GM18909 (cell line): ENCODE data around the gene SYT2.

ENCODE experiments used
- ATAC-seq: cut with Tn5 transposase; IDR thresholded peaks from one replicate; pipeline ENCODE4 v1.9.1; 2021; ENCODE audit warnings: mild to moderate bottlenecking; ENCODE audit not compliant: unreplicated experiment, poor library complexity

SYT2 gene

DNA sequence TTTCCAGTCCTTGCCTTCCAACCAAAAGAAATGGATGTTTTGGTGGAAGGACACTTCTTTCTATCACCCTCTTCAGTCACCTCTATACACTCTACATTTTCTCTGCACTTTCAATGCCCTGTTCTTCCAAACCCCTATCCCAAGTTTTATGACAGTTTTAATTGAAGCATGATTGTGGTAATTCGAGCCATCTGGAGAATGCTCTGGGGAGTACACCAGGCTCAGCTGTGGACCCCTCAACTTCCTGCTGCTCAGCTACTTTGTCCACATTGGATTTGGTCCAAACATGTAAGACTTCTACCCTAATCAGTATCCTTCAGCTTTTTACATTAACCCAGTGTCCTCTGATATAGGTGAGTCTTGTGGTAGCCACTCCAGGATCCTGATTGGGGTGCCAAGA lies 129.6 kb downstream of the SYT2 start:
- ATAC-seq: no peak

DNA sequence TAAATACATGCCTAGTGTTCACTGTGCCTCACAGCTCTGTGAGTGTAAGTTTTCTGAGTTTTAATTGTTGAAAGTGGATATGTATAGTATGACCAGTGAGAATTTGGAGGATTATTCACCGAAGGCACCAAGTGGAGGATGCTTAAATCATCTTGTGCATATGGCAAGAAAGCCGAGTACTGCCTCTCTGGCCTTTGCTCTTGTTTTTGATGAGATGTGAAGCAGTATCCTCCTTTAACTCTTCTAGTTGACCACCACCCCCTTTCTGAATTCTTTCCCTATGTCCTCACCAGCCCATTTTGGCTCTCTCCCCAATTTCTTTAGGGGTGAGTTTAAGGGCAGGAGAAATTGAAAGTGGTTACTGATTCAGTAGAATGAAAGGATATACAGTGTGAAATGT lies 130.4 kb downstream of the SYT2 start:
- no peak for ATAC-seq

DNA sequence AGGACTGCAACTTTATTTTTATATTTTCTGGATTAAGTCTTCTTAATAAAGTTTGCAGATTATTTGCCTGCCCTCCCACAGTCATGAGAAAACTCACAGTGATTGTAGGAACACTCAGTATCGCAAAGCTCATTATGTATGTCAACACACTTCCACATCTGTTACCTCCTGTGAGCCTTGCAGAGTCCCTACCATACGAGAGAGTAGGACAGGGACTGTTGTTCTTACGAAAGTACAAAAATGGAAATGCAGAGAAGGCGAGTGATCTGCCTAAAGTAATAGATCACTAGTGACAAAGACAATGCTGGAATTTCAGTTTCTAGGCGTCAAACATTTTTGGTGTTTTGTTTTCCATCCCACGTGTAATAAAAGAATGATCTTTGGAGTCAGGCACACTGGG lies 131.7 kb downstream of the SYT2 start:
- no peak for ATAC-seq

DNA sequence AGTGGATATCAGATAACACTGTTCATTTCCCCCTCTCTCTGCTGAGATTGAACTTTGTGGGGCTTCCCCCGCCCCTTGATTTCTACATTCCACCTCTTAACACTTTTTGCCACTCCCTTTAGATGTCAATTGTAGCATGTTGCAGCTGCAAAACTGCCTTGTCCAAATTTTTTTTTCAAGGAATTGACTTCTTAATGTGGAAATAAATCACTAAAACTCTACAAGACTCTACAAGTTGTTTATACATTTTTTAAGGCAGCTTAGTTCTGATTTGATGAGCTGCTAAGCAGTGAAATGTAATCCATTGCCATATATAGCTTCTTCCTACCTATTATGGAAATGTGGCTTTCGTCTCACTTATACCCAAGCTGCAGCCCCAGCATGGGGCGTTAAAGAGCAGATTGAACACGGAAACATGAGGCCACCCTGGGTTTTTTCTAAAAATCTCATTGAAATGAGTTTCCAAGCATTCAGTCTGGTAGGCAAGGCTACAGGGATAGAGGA lies 132.2 kb downstream of the SYT2 start:
- ATAC-seq: no peak

DNA sequence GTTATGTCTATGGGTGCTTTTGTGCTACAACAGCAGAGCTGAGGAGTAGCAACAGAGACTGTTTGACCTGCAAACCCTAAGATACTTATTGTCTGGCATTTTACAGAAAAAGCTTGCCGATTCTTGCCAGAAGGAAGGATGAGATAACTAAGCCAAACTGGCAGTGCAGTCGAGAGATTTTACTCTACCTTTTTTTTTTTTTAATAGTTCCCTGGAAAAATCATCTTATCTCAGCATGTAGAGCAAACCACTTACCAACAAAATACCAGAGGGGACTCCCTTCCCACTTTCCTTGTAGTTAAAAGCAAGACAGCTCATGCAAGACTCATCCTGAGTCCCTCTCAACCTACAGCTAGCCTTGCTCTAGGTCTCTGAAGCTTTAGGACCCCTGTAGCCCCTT lies 132.9 kb downstream of the SYT2 start:
- ATAC-seq: no peak

DNA sequence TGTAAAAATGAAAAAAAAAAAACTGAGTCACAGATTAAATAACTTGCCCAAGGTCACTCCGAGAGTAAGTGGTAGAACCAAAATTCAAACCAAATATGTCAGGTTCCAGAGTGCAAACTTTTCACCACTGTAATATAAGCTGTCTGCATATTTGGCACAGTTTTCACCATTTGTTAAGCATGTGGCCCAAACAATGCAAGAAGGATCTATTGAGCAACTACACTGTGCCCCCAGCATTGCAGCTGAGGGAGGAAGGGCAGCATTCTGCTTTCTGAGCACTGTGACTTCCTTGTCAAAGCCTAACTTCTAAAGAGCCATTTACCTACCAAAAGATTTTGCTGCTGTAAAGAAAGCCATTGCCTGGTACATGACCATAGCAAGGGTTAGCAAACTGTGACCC lies 133.4 kb downstream of the SYT2 start:
- no peak for ATAC-seq

DNA sequence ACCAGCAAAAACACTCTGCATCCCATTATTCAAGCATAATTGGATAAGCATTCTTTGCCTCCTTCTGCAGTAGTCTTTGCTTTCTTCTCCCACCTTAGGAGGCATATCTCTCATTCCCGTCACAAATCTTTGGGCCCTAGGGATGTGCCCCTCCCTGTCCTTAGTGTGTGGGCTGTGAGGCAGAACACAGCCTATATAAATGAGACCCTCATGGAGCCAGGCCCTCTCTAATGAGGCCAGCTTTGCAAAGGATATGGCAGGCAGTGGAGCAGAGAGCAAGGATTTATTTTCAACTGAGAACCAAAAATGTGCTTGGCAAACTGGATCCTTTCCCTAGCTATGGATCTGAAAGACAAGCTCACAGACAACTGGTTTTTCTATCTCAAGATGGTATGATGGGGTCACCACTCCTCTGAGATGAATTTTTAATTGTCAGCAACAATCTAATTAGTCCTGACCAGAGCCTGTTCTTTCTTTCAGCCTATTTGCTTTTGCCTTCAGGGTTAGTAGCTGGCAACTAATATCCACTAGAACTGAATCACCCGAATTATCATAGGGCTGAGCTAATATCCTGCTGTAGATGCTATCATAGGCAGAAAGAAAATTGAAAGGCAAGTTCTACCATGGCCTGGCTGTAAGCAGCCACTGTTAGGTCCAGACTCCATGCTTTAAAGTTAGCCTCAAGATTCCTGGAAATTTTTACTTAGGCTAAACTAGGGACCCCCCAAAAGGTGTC lies 134.2 kb downstream of the SYT2 start:
- ATAC-seq: no peak

DNA sequence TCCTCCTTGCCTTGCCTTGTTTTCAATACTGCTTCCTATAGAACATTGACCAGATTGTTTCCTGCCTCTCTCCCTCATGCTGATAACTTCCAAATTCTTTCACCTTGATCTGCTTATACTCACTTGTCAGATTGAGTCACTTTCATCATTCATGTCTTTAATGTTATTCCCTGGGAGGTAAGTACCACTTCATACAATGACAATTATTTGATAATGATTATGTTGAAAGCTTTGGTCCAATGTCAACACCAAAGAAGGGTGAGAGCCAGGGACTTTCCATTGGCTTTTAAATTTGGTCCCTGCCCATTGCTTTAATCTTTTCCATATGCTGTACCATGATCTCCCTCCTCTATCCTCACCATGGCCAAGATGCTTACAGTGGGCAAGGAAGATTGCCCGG lies 137.4 kb downstream of the SYT2 start:
- ATAC-seq: no peak

DNA sequence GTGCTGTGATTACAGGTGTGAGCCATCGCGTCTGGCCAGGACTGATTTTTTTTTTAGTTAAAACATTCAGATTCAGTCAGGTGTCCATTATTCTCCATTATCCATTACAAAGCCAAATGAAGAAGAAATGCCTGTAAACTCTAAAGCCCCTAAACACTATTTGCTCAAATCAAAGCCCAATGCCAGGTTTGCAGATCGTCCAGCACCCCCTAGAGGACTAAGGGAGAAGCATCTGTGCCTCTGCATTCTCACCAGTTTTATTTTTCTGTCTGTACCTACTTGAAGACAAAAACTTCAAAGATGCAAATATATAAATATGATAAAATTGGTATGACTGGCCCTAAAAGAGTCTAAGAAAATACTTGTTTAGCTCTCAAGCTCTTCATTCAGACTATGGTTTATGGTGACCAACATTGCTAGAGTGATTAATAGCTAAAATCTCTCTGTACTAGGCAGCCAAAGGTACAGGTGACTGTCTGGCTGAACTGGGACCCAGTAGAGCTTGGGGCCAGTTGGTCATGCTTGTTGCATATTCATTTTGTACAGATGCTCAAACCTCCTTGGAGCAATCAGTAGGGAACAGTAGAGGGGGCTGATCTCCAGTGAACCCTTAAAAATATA lies 138.4 kb downstream of the SYT2 start:
- ATAC-seq: no peak

DNA sequence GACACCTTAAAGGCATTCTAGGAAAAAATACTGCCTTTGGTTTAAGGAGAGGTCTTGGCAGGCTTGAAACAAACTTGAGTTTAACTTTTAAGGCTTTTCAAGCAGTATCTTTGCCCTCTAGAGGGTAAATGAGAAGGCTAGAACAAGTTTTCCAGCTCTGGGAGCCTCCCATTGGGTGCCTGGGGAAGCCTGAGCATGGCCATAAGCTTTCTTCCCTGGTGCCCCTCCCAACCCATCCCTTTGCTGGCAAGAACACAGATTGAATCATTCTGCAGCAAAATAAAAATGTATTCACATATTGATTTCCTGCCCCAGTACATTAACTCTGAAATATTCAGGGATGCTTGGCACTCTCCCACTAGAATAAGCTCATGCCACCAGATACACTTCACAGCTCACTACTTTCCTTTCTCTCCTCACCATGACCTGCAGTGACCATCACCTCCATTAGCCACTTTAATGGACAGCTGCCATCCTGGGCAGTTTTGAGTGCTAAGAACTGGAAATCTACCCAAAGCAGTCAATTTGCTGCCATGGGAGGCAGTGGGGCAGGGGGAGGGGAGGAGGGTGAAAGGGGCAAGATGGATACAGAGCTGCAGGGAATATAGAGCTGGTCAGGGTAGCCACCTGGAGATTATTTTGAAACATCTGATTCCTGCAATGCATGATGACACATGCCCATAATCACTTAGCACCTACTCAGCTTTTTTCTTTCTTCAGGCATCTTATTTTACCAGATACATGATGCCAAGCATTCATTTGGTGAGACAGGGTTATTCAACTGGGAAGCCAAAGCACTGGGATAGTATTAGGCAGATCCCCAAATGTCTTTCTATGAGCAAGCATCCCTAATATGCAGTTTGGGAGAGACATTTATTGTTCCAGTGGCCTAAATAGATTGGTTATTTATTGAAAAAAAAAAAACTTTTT lies 140.6 kb downstream of the SYT2 start:
- ATAC-seq: no peak

DNA sequence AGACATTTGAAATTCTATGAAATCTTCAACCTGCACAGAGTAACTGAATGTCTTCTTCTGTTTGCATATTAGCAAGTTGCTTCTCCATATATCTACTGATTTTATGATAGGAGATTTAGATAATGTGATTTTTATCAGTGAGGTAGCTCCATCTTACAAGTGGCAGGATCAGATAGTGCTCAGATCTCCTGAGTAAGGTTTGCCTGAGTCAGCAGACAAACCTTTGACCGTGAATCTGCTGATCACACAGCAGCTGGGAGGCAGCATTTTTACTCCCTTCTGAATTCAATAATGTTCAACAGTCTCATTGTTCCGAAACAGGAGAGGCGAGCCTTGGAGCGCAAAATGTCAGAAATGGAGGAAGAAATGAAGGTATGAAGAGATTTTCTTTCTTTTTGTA lies 141.4 kb downstream of the SYT2 start:
- no peak for ATAC-seq

DNA sequence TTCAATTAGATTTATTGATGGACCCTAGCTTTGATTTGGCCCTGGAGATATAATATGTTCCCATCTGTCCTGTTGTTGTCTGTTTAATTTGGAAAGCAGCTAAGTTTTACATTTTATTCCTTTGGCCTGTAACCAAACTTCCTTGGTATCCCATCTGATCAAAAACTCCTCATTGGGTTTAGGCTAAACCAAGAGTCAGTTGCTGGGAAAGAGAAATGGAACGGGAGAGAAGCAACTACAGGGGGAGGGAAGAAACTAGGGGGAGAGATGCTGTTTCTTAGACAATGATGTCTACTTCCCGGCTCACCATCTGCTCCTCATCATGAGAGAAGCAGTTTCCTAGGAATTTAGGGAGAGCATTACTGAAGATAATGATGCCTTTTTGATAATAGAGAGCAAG lies 141.8 kb downstream of the SYT2 start:
- no peak for ATAC-seq

DNA sequence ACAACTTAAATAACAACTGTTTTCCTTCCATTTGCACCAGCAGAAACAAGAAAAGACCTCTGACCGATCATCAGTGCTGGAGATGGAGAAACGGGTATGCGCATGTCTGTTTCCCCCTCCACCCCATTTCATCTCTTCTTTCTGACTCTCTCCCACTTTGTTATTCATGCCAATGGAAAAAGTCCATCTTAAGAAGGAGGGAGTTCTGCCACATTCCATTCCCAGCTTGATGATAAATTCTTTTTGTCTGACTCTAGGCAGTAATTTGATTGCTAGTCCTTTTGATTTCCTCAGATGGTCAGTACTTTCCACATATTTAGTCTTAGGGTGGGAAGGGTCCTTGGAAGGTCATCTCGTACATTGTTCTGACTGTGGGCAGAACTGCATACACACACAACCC lies 142.5 kb downstream of the SYT2 start:
- ATAC-seq: no peak

DNA sequence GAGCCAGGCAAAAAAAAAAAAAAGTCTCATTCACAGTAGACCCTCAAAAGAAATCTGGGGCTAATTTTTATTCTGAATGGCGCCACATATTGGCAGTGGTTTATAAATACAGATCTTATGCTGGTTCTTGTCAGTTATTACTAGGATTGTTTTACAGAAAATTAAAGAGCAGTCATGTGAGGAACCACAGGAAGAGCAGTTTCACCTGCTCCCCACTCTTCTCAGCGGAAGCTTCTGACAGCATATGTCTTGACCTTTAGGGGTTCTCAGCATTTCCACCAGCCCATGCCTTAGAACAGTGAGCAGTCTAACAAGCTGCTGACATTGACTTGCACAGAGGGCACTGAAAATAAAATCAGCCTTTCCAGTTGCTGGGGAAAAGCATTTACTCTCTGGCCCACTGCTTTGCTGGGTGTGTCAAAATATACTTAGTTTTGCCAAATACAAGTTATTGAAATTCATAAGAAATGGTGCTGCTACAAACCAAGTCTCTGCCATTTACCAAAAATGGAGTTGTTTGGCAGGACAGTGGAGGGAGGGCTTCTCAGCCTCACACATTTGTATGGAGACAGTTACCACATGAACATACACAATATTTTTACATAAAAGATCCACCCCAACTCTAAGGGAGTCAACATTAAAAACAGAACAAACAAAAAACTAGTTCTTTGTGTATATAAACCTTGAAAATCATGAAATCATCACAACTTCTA lies 144.2 kb downstream of the SYT2 start:
- ATAC-seq: peak; percentile 94

DNA sequence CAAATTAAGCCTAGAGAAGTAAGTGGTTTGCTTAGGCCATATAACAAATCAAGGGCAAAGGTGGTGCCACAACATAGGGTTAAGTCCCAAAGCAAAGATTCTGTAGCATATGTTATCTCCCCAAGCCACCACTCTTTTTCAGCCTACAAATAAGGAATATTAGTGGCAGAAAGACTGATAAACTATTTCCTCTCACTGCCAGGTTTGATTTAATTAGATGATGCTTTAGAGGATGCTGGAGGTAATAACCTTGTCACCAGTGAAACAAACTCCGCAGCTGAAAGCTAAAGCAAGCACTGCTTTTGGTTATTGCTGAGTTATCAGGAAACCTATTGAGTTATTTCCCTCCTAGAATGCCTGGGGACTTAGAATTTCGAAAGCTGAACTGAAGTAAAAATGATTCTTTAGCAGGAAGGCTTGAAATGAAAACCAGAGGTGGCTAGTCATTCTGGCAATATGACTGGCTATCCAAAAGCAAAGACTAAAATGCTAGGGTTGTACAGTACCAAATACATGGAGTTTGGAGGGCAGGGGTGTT lies 145.2 kb downstream of the SYT2 start:
- ATAC-seq: no peak

DNA sequence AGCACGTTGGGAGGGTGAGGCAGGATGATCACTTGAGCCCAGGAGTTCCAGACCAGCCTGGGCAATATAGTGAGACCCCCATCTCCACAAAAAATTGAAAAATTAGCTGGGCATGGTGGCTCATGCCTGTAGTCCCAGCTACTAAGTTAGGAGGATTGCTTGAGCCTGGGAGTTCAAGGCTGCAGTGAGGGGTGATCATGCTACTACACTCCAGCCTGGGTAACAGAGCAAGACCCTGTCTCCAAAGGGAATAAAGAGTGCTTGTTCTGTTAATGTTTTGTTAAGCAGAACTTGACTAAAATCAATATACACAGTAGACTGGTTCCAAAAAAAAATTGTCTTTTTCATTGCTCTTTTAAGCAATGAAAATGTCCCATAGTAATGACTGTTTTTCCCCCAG lies 146.4 kb downstream of the SYT2 start:
- no peak for ATAC-seq

DNA sequence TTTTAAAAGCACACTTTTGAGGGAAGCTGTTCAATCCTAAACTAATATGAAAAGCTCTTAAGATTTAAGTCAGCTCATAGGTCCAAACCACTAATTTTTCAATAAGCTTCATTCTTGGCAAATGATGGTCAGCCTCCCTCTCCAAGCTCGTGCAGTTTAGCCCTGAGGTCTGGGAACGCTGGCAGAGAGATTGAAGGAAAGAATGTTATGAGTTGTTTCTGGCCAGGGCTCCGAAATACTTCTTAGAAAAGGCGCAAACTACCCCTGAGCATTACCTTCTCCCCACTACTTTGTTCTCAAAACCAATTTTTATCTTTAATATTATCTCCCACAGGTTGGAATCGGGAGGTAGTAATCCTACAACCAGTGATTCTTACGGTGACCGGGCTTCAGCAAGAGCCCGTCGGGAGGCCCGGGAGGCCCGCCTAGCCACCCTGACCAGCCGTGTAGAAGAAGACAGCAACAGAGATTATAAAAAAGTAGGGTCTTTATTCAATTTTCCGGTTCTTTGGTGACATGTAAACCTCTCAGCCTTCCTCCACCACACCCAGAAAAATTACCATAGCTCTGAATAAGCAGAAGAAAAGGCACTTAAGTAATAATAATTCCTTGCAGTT lies 147.7 kb downstream of the SYT2 start:
- ATAC-seq: no peak

DNA sequence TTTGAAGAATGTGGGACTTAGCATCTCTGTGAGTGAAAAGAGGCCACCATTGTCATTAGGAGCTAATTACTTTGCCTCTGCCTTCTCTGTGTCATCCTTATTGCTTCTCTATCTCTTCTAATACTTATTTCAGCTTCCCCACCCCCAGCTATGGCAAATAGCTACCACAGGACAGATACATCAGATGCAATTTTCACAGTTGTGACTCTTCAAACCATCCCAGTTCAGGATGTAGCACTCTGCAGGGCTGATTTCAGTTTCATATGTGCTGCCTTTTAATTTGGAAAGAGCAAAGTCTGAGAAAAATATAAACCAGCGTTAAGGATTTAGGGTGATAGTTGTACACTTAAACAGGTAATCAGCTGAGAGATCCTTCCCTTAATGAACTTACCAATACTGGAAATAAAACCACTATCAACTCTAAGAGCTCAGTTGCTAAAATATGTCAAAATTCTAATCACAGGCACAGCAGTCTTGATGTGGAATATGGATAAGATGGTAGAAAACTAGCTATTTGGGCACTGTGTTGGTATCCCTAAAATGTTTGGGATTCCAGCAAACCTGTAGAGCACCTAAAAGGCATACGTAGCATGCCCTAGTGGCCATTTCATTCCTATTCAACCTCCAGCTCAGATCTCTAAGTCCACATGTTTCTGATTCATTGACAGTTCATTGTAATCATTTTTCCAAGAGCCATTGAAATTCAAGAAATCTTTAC lies 148.4 kb downstream of the SYT2 start:
- no peak for ATAC-seq

DNA sequence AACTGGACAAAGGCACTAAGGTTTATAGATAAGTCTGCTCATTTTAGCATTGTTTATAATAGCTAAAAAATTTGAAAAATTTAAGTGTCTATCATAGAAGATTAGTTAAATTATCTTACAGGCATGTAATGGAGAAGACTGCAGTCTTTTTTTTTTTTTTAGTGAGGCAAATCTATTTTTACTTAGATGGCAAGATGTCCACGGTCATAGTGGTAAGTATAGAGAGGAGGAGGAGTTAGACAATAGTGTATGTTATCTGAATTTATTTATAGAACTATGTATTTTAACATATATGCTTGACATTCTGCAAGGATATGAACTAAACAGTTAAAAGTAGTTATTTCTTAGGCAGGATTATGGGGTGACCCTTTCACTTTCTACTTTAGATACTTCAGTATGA lies 149.0 kb downstream of the SYT2 start:
- ATAC-seq: no peak
